GM12872 (cell line): ENCODE measurements around the gene BMP4.

Experiments used
- TF ChIP-seq, protein P1 (sequence below): IDR thresholded peaks from 3 replicates; pipeline ENCODE4 v1.5.1; 2011; ENCODE audit warnings: low read depth, mild to moderate bottlenecking, low read length, moderate library complexity; ENCODE audit not compliant: insufficient read depth

BMP4 gene

DNA sequence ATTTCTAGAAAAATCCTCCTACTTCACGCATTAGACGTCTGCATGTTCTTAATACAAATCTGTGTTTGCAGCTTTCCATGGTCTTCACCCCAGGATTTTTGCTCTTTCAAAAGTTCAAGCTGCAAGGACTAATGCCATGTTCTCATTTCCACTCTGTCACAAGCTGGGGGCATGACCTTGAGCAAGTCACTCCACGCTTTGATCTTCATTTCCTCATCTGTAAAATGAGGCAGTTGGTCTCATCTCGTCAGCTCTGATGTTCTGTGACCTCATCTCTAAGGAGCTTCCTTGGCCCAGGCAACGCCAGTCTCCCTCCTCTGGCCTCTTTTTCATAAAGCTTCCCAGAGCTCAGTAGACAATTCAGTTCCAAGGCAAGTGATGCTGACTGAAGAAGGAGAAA is 18.8 kb upstream of the BMP4 start:
- TF ChIP-seq, protein P1, sequence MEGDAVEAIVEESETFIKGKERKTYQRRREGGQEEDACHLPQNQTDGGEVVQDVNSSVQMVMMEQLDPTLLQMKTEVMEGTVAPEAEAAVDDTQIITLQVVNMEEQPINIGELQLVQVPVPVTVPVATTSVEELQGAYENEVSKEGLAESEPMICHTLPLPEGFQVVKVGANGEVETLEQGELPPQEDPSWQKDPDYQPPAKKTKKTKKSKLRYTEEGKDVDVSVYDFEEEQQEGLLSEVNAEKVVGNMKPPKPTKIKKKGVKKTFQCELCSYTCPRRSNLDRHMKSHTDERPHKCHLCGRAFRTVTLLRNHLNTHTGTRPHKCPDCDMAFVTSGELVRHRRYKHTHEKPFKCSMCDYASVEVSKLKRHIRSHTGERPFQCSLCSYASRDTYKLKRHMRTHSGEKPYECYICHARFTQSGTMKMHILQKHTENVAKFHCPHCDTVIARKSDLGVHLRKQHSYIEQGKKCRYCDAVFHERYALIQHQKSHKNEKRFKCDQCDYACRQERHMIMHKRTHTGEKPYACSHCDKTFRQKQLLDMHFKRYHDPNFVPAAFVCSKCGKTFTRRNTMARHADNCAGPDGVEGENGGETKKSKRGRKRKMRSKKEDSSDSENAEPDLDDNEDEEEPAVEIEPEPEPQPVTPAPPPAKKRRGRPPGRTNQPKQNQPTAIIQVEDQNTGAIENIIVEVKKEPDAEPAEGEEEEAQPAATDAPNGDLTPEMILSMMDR = no peak

DNA sequence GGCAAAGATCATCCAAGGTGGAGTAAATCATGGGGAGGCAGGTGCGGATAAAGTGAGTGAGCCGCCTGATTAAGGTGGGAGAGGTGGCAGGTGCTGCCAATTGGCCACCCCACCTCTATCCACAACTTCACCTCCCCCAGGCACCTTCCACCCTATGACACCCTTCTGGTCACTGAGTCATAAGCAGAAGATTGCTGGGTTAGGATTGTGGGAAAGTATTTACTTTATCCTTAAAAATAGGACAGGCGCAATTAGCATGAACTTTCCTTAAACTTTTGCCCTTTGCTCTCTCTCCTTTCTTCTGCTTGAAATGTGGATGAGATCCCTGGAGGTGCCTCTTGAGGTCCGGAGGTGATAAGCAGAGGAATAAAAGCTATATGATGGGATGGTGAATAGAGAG is 14.9 kb upstream of the BMP4 start:
- TF ChIP-seq, protein P1 = no peak

DNA sequence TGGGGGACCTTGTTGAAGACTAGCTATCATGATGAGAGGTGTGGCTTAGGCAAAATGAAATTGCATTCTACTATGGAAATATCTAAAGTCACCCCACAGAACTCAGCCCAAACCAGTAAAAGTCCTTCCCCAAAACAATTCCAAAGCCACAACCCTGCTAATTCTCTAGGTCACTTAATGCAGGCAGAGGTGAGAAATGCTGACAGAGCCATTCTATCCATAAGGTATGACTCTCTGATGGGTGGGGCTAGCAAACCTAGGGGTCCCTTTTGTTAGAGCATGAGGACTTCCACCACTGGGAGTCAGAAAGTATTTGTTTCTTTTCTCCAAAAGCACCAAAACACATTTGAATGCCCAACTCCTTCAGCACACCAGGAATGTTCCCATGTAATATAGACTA is 12.7 kb upstream of the BMP4 start:
- TF ChIP-seq, protein P1 = no peak

DNA sequence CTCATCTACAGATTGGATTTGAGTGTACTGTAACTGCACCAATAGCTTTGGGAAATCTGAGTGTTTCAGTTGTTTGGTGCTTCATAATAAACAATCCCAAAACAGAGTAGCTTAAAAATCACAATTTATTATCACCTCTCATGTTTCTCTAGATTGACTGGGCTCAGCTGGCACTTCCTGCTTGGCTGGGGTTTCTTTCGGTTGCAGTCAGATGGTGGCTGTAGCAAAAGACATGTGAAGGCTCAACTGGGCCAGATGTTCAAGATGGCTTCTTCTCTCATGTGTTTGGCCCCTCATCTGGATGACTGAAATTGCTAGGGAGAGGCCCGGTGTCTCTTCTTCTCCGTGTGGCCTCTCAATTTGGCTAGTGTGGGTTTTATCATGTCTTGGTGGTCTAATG is 12.1 kb upstream of the BMP4 start:
- TF ChIP-seq, protein P1 = no peak

DNA sequence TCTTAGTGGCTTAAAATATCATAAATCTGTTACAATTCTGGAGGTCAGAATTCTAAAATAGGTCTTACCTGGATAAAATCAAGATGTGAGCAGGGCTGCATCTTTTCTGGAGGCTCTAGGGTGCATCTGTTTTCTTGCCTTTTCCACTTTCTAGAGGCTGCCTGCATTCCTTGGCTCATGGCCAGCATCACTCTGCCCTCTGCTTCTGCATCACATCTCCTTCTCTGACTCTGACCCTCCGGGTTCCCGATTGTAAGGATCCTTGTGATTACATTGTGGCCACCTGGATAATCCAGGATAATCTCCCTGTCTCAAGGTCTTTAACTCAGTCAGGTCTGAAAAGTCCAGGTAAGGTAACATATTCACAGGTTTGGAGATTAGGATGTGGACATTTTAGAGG is 11.0 kb upstream of the BMP4 start:
- TF ChIP-seq, protein P1 = no peak

DNA sequence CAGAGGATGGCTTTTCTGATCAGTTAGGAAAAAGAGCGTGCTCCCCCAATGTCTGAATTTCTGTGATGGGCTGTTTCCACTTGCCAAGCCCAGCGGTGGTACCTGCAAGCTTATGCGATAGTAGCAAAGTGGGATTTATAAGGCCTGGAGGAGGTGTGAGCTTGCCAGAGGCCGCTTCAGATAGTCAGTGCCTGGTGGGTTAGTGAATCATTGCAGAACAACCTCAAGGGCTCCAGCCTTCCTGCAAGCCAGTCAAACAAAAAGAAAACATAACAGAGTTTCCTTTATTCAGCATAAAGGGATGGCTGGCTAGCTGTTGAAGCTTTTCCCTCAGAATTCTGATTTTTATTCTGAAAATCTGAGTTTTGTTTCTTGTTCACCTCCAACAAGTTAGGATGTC is 7.6 kb upstream of the BMP4 start:
- TF ChIP-seq, protein P1 = no peak

DNA sequence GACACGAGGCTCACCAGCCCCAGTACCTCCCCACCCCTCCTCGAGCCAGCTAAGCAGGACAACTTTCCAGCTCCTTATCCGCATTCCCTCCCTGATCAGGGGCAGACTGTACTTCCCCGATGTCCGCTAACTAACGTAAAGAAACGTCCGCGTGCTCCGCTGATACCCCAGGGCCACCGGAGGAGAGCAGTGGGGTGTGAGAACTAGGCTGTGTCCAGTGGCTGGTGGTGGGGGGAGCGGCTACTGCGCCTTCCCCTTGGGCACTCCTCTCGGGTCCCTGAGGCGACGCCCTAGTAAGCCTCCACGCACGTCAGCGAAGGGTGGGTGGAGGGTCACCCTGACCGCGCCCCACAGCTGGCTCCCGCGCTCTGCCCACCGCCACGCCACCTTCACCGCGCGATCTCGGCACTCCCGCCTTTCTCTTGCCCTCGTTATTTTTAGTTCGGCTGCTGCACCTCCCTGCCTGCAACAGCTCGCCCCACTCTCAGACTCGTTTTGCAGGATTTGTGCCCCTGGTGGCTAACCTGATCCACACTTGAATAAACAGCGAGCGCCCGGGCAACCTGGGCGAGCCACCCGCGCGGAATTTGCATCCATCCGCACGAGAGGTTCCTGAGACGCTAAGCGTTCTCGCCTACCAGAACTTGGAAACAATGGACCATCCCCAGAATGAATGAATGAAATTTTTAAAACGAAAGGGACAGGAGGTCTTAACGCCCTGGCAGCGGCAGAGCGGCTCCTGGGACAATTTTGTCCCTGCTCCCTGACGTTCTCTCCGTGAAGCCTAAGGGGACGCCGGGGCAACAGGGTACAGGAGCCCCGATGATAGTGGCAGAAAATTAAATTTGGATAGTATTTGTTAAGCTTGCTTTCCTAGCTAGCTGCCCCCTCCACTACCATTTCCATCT is 6.9 kb upstream of the BMP4 start:
- TF ChIP-seq, protein P1 = no peak

DNA sequence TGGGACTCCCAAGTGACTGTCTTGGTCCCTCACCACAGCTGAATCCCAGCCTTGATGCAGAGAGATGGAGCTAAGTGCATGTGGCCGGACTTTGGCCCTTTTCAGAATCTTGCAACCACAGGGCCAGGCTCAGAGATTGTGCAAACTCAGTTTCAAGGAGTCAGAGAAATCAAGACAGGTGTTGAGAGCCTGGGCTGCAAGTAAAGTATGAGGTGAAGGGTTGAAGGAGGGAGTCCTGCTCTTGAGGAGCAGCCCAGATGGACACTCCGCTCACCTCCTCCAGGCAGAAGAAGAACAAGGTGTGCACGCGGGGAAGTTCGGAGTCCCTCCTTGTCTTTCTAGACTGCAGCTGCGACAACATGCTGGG is 6.3 kb upstream of the BMP4 start:
- TF ChIP-seq, protein P1 = no peak
